HEK293 (cell line): Measurements from ENCODE around the gene AP3B1.

ENCODE experiments used
- CTCF ChIP-seq: fragments of 450-650 bp; formaldehyde crosslinking; IDR thresholded peaks from 2 replicates; pipeline ENCODE4 v1.5.1; 2016; ENCODE audit warnings: missing biosample characterization, missing genetic modification characterization
- EGR2 ChIP-seq: fragments of 450-650 bp; formaldehyde crosslinking; IDR thresholded peaks from 2 replicates; pipeline ENCODE4 v1.5.1; 2016; ENCODE audit warnings: low read depth, missing biosample characterization, missing genetic modification characterization
- OVOL3 ChIP-seq: fragments of 450-650 bp; formaldehyde crosslinking; IDR thresholded peaks from 2 replicates; pipeline ENCODE4 v1.5.1; 2016; ENCODE audit warnings: missing biosample characterization, missing genetic modification characterization
- PRDM2 ChIP-seq: fragments of 450-650 bp; formaldehyde crosslinking; IDR thresholded peaks from 2 replicates; pipeline ENCODE4 v1.5.1; 2016; ENCODE audit warnings: missing biosample characterization, missing genetic modification characterization, borderline replicate concordance
- REST ChIP-seq: fragments of 450-650 bp; formaldehyde crosslinking; IDR thresholded peaks from 2 replicates; pipeline ENCODE4 v1.5.1; 2016; ENCODE audit warnings: missing biosample characterization, missing genetic modification characterization
- SP2 ChIP-seq: fragments of 450-650 bp; formaldehyde crosslinking; IDR thresholded peaks from 2 replicates; pipeline ENCODE4 v1.5.1; 2016; ENCODE audit warnings: missing biosample characterization, missing genetic modification characterization
- ZBTB8A ChIP-seq: fragments of 450-650 bp; formaldehyde crosslinking; IDR thresholded peaks from 2 replicates; pipeline ENCODE4 v1.5.1; 2016; ENCODE audit warnings: missing biosample characterization, missing genetic modification characterization
- ZNF138 ChIP-seq: fragments of 450-650 bp; formaldehyde crosslinking; IDR thresholded peaks from 2 replicates; pipeline ENCODE4 v1.5.1; 2016; ENCODE audit warnings: missing biosample characterization, missing genetic modification characterization, borderline replicate concordance
- ZNF140 ChIP-seq: fragments of 450-650 bp; formaldehyde crosslinking; IDR thresholded peaks from 2 replicates; pipeline ENCODE4 v1.5.1; 2016; ENCODE audit warnings: missing biosample characterization, missing genetic modification characterization
- ZNF155 ChIP-seq: fragments of 450-650 bp; formaldehyde crosslinking; IDR thresholded peaks from 2 replicates; pipeline ENCODE4 v1.5.1; 2016; ENCODE audit warnings: missing biosample characterization, missing genetic modification characterization
- ZNF335 ChIP-seq: fragments of 450-650 bp; formaldehyde crosslinking; conservative IDR thresholded peaks from 2 replicates; pipeline ENCODE4 v1.5.1; 2016; ENCODE audit warnings: missing biosample characterization, missing genetic modification characterization
- ZNF510 ChIP-seq: fragments of 450-650 bp; formaldehyde crosslinking; IDR thresholded peaks from 2 replicates; pipeline ENCODE4 v1.5.1; 2018; ENCODE audit warnings: mild to moderate bottlenecking, missing genetic modification characterization, missing biosample characterization; ENCODE audit not compliant: insufficient replicate concordance
- ZNF555 ChIP-seq: fragments of 450-650 bp; formaldehyde crosslinking; conservative IDR thresholded peaks from 2 replicates; pipeline ENCODE4 v1.5.1; 2017; ENCODE audit warnings: missing biosample characterization, mild to moderate bottlenecking, missing genetic modification characterization, inconsistent platforms
- ZNF704 ChIP-seq: fragments of 450-650 bp; formaldehyde crosslinking; IDR thresholded peaks from 2 replicates; pipeline ENCODE4 v1.5.1; 2016; ENCODE audit warnings: missing biosample characterization, missing genetic modification characterization

- TF ChIP-seq ZNF138 (tag by site-specific recombination) (no peak), CTCF (tag by site-specific recombination) (no peak), ZNF155 (tag by site-specific recombination) (no peak), EGR2 (no peak), ZNF140 (tag by site-specific recombination) (no peak), ZNF555 (tag by site-specific recombination) (no peak), SP2 (tag by site-specific recombination) (no peak), ZBTB8A (tag by site-specific recombination) (no peak), PRDM2 (tag by site-specific recombination) (no peak), ZNF510 (tag by site-specific recombination) (no peak), REST (tag by site-specific recombination) (no peak), ZNF335 (tag by site-specific recombination) (no peak), OVOL3 (tag by site-specific recombination) (no peak), ZNF704 (tag by site-specific recombination) (no peak)
These were observed 83.4 kb downstream of the AP3B1 start for GRCh38 chr5:78211052-78211451.
